GM21723 (cell line): ENCODE results near the gene PAX5.

Experiments used
- ATAC-seq: cut with Tn5 transposase; IDR thresholded peaks from one replicate; pipeline ENCODE4 v1.9.1; 2021; ENCODE audit warnings: mild to moderate bottlenecking, moderate library complexity; ENCODE audit not compliant: unreplicated experiment

The PAX5 gene

GRCh38 chr9:36988848-36989247 is 45.2 kb downstream of the PAX5 start:
- no peak for ATAC-seq

DNA sequence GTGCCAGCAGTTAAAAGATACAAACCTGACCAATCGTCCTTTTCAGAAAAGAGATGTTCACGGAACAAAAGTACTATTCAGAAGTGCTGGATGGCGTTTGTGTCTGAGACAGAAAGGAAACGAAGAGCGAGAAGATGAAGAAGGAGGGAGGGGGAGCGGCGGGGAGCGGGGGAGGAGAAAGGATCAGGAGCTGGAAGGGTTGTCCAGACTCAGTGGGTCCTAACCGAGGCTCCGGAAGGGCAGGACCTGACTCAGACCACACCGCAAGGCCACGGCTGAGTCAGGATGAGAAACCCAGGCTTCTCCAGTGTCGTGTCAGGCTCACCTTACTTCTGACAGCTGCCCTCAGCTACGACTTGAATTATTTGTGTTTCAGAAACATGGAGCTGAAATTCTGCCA is 46.2 kb downstream of the PAX5 start:
- ATAC-seq = no peak

DNA sequence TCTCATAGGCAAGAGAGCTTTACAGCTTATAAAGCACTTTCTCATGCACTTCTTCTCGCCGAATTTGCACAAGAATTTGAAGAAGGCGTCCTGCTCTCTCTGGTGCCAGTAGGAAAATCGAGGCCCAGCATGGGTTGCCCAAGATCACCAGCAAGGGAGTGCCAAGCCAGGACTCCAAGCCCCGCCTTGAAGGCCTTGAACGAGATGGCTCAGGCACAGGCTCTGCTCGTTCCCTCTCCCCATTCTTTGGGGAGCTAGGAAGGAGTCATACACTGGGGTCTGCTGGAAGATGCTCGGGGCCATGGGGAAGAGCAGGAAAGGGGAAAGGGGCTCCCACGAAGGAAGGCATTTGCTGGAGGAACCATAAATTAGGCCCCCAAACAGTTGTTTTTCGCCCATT is 46.7 kb downstream of the PAX5 start:
- ATAC-seq = no peak

GRCh38 chr9:36986468-36987408 is 47.3 kb downstream of the PAX5 start:
- no peak for ATAC-seq

DNA sequence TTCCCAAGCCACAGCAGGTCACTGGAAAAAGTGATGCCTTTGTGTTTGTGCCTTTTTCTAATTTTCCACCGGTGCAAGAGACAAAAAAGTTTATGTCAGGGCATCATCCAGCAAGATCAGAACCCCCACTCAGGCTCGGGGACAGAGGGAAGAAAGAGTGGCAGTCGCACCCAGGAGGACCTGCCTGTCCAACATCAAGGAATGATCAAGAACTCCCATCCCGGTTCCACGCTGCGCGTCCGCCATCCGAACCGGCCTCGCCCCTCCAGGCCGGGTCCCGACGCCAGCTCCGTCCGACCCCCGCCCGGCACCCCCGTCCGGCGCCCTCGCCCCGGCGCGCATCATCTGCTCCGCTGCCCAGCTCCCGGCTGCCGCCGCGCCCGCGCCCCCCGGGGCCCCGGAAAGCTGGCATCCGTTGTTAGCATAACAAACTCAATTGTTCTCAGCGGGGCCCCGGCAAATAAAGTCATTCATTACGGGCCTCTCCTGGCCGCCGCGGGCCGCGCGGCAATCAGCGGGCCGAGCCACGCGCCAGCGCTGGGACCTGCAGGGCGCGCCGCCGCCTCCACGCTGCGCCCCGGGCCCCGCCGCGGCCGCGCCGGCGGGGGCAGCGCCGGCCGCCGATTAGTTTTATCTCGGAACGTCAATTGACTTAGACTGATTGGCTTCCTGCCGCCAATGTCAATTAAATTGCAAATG is 48.1 kb downstream of the PAX5 start:
- ATAC-seq = no peak

GRCh38 chr9:36985061-36985768 is 48.9 kb downstream of the PAX5 start:
- no peak for ATAC-seq

GRCh38 chr9:36980148-36980974 is 53.7 kb downstream of the PAX5 start:
- ATAC-seq = no peak

- no peak for ATAC-seq
Observed at GRCh38 chr9:36976371-36977030, 57.6 kb downstream of the PAX5 start.

DNA sequence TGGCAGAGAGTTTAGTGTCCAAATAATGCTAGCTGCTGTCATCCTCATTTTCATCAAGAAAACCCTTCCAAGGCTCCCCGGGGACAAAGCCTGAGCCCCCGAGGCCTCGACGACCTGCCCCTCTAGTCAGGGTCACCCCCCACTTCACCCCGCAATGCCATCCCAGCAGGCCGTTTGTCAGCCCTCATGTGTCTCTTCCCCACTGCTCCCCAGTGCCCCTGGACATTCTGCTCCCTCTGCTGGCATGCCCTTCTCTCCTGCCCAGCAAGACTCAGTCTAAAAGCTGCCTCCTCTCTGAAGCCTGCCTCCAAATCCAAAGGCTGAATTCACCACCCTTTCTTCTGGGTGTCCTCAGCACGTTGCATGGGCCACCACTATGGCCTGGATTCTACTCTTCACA is 59.3 kb downstream of the PAX5 start:
- ATAC-seq = no peak

GRCh38 chr9:36971935-36972488 is 62.1 kb downstream of the PAX5 start:
- ATAC-seq = no peak

GRCh38 chr9:36970007-36970888 is 63.8 kb downstream of the PAX5 start:
- no peak for ATAC-seq

DNA sequence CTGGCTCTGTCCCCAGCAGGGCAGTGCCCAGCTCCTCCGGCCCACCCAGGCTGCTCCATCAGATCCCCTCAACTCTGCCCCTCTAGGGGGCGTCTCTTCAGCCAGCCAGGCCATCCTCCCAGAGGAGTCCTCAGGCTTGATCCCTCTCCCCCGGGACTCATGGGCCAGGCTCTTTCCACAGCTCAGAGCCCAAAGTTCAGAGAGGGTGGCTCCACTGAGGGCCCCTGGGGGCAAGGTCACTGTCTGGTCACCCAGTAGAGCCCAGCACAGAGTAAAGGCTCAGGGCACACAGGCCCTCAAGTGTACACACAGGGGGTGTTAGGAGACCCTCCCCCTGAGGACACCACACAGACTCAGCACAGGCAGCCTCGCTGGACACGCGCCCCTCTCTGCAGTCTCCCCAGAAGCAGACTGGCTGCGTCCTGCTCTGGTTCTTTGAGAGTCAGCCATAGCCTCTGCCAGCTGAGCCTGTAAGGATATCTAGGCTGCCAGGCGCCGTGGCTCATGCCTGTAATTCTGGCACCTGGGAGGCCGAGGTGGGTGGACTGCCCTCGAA is 64.8 kb downstream of the PAX5 start:
- no peak for ATAC-seq

DNA sequence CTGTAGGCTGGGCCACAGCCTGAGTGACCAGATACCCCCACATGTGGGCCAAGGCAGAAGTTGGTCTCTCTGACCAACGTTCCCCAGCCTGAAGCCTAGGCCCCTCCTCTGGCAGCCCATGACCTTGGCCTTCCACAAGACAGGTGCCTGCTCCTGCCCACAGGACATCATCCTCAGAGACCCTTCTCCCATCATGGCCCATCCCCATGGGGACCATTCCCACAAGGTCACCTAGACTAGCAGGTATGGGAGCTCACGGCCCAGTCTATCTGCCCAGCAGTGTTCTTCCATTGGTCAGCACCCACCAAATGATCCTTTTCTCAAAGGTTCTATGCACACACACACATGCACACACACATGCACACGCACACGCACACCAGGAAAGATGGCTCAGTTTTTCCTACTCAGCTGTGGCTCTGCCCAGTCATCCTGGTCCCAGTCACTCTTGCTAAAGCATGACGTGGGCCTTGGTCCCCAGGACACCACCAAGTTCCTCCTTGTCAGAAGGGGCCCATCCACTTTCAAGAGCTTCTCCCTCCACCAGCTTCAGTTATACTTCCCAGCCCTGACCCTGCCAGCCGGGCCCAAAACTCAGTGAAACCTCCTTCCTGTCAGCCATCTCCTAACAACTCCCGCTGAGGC is 65.4 kb downstream of the PAX5 start:
- no peak for ATAC-seq

- no peak for ATAC-seq
Observed at GRCh38 chr9:36967997-36968396, 66.1 kb downstream of the PAX5 start.

DNA sequence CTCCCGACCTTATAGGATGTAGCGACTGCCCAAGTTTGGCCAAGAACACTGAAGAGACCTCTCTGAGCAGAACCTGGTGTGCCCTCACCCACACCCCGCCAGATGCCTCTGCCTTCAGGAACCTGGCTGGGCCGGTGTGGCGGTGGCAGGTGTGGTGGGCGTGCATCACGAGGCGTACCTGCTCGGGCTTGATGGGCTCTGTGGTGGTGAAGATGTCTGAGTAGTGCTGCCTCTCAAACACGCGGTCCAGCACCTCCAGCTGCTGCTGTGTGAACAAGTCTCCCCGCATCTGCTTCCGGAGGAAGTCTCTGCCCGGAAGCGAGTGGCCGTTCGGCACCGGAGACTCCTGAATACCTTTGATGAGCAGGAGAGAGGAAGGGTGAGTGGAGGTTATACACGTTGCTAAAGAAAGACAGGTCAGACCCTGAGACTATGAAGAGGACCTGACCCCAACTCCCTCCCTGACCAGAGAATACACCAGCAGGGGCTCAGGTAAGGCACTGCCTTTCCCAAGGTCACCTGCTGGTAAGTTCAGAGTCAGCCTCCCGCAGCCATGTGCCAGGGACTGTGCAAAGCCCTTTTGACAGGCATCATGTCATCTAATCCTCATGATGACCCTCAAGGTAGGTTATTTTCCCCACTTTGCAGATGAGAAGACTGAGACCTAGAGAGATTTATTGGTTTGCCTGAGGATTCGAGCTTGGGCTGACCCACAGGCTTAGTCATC is 67.5 kb downstream of the PAX5 start:
- ATAC-seq = no peak

- no peak for ATAC-seq
Observed at GRCh38 chr9:36964791-36965190, 69.3 kb downstream of the PAX5 start.

GRCh38 chr9:36963346-36963745 is 70.7 kb downstream of the PAX5 start:
- ATAC-seq = no peak
